Vagina (tissue), 2 donors: ENCODE measurements around the gene SCN3A. TPM values are rescaled to one million over a fixed set of nuclear protein-coding genes. Genes with fewer than 3 reads are reported as not detected.

Source experiments
- DNase-seq, 2 donors: peaks; one replicate each; pipeline ENCODE4 v3.0.0-alpha.2; 2017; ENCODE audit errors: extremely low spot score in 2 of 2
- H3K27ac ChIP-seq: fragments of 200-600 bp; sonication (generic); one replicate; pipeline ENCODE4 v1.5.1; 2019
- H3K27me3 ChIP-seq: fragments of 200-600 bp; sonication (generic); one replicate; pipeline ENCODE4 v1.5.1; 2019
- H3K36me3 ChIP-seq, 2 donors: fragments of 200-600 bp; sonication (generic); one replicate each; pipeline ENCODE4 v1.5.1; 2017 to 2019
- H3K4me1 ChIP-seq: fragments of 200-600 bp; sonication (generic); one replicate; pipeline ENCODE4 v1.5.1; 2019
- H3K4me3 ChIP-seq, 2 donors: fragments of 200-600 bp; sonication (generic); 1 replicate in 1 of 2; 2 replicates in 1 of 2; pipeline ENCODE4 v1.5.1; 2016 to 2019
- H3K9me3 ChIP-seq: fragments of 200-600 bp; sonication (generic); one replicate; pipeline ENCODE4 v1.5.1; 2019
- POLR2A ChIP-seq, 2 donors: fragments of 450-650 bp; IDR thresholded peaks; one replicate each; pipeline ENCODE4 v1.6.1; 2017; ENCODE audit warnings: antibody characterized with exemption in 2 of 2, mild to moderate bottlenecking in 2 of 2, moderate library complexity in 2 of 2
- POLR2AphosphoS5 ChIP-seq, 2 donors: sonication (generic); formaldehyde crosslinking; IDR thresholded peaks; one replicate each; pipeline ENCODE4 v1.9.0; 2017; ENCODE audit warnings: antibody characterized with exemption in 2 of 2, mild to moderate bottlenecking in 2 of 2, low read depth in 1 of 2; ENCODE audit not compliant: insufficient read depth in 1 of 2
- intact Hi-C: fragments of 100-400 bp; cut with DNase I; formaldehyde crosslinking; loops from one replicate; pipeline ENCODE4 v1.15.1; 2023
- total RNA-seq: library from RNA; depleted of rRNA; stranded (reverse); fragments of >200 nt; gene quantifications from one replicate; pipeline ENCODE4 v1.2.3, GENCODE V29; 2016
- TF ChIP-seq, protein P1 (sequence below), 3 experiments: fragments of 450-650 bp in 2 of 3; fragments of 200-600 bp in 1 of 3; sonication (generic) in 1 of 3; IDR thresholded peaks; one replicate each; pipeline ENCODE4 v1.5.1; 2017 to 2019; ENCODE audit warnings: antibody characterized with exemption in 3 of 3, mild to moderate bottlenecking in 2 of 3, moderate library complexity in 2 of 3

The SCN3A gene
- total RNA-seq, 1 donor from 2014 or later, result 2.0 TPM

DNA sequence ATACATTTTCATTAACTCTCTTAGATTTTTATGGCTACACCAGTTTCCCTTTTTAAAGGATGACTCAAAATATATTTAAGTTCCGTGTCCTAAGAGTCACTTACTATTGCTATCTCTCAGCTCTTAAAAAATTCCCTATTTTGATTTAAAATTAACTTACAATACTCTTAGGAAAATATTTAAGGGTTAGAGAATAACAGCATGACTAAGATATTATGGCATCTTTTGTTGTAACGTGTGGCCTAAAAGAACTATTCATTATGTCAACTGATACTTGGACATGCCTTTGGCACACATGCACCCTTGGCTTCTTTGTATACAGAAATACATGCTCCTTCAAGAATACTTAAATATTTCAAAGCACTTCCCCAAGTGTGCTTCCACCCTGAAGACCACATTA is 42.3 kb downstream of the SCN3A start:
- intact Hi-C loops, result no loop called here
- Histone ChIP-seq H3K36me3 (no peaks in the 10 kb centered on the region), H3K4me3 (no peak overlapping the region), H3K27ac (no peak overlapping the region), H3K27me3 (no peaks in the 10 kb centered on the region), H3K4me1 (no peaks in the 10 kb centered on the region), H3K9me3 (no peaks in the 10 kb centered on the region)
- TF ChIP-seq POLR2A (IDR thresholded peaks at IDR 0.05) (no peak), POLR2AphosphoS5 (IDR thresholded peaks at IDR 0.05; ENCODE audit: insufficient read depth in 1 of 2, low read depth in 1 of 2) (no peak)
- TF ChIP-seq, protein P1, sequence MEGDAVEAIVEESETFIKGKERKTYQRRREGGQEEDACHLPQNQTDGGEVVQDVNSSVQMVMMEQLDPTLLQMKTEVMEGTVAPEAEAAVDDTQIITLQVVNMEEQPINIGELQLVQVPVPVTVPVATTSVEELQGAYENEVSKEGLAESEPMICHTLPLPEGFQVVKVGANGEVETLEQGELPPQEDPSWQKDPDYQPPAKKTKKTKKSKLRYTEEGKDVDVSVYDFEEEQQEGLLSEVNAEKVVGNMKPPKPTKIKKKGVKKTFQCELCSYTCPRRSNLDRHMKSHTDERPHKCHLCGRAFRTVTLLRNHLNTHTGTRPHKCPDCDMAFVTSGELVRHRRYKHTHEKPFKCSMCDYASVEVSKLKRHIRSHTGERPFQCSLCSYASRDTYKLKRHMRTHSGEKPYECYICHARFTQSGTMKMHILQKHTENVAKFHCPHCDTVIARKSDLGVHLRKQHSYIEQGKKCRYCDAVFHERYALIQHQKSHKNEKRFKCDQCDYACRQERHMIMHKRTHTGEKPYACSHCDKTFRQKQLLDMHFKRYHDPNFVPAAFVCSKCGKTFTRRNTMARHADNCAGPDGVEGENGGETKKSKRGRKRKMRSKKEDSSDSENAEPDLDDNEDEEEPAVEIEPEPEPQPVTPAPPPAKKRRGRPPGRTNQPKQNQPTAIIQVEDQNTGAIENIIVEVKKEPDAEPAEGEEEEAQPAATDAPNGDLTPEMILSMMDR (IDR thresholded peaks at IDR 0.05), result no peak
- no peak for DNase-seq

DNA sequence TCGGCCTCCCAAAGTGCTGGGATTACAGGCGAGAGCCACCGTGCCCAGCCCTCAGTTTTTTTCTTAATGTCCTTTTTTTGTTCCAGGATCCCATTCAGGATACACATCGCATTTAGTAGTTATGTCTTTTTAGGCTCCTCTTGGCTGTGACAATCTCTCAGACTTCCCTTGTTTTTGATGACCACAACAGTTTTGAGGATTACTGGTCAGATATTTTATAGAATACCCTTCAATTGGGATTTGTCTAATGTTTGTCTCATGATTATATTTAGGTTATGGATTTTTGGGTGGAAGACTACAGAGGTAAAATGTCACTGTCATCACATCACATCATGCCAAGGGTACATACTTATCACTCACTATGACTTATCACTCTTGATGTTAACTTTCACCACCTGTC is 46.7 kb downstream of the SCN3A start:
- intact Hi-C loops, result no loop called here
- no peak for DNase-seq

DNA sequence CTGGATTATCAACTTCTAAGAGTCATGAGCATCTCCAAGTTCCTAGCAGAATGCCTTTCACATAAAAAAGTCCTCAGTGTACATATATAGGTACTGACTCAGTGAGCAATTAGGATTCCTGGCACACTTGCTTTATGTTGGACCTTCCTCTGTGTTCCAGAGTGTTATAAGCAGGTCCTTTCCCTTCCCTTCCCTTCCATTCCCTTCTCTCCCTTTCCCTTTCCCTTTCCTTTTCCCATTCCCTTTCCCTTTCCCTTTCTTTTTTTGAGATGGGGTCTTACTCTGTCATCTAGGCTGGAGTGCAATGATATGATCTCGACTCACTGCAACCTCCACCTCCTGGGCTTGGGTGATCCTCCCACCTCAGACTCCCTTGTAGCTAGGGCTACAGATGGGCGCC is 48.7 kb downstream of the SCN3A start:
- intact Hi-C loops, result no loop called here
- H3K27me3 ChIP-seq, result no peaks in the 10 kb centered on the region
- H3K4me1 ChIP-seq, result no peaks in the 10 kb centered on the region
- H3K4me3 ChIP-seq, result no peak overlapping the region
- TF ChIP-seq POLR2A (IDR thresholded peaks at IDR 0.05) (no peak), POLR2AphosphoS5 (IDR thresholded peaks at IDR 0.05; ENCODE audit: insufficient read depth in 1 of 2, low read depth in 1 of 2) (no peak)
- TF ChIP-seq, protein P1 (IDR thresholded peaks at IDR 0.05), result no peak
- DNase-seq, result no peak
- H3K27ac ChIP-seq, result no peak overlapping the region
- H3K9me3 ChIP-seq, result no peaks in the 10 kb centered on the region
- no peaks in the 10 kb centered on the region for H3K36me3 ChIP-seq

More for the DNA sequence above, 46.7 kb downstream of the SCN3A start:
- H3K36me3 ChIP-seq, result no peaks in the 10 kb centered on the region
- no peaks in the 10 kb centered on the region for H3K4me1 ChIP-seq
- no peaks in the 10 kb centered on the region for H3K9me3 ChIP-seq
- H3K27me3 ChIP-seq, result no peaks in the 10 kb centered on the region
- H3K4me3 ChIP-seq, result no peak overlapping the region
- H3K27ac ChIP-seq, result no peak overlapping the region
- TF ChIP-seq, protein P1 (IDR thresholded peaks at IDR 0.05), result no peak
- TF ChIP-seq POLR2AphosphoS5 (IDR thresholded peaks at IDR 0.05; ENCODE audit: insufficient read depth in 1 of 2, low read depth in 1 of 2), result no peak

DNA sequence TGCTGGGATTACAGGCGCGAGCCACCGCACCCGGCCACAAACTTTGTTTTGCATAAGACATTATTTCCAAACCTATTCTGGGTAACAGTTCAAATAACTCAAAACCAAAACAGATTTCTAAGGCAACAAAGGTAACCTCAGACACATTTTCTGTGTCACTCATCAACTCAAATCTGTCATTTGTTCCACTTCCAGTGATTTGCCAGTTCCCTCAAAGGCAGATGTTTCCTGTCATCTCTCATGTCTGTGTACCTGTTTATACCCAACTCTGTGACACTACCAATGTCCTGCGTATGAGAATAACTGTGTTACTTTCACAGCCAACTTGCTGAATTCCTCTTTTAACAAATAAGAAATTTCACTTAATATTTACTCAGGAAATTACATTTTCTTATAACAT is 54.4 kb downstream of the SCN3A start:
- H3K27ac ChIP-seq, result no peak overlapping the region
- no peaks in the 10 kb centered on the region for H3K4me1 ChIP-seq
- H3K9me3 ChIP-seq, result no peaks in the 10 kb centered on the region
- no peaks in the 10 kb centered on the region for H3K36me3 ChIP-seq
- intact Hi-C loops, result no loop called here
- no peak for TF ChIP-seq POLR2A (IDR thresholded peaks at IDR 0.05)
- TF ChIP-seq, protein P1 (IDR thresholded peaks at IDR 0.05), result no peak
- TF ChIP-seq POLR2AphosphoS5 (IDR thresholded peaks at IDR 0.05; ENCODE audit: insufficient read depth in 1 of 2, low read depth in 1 of 2), result no peak
- H3K4me3 ChIP-seq, result no peak overlapping the region
- H3K27me3 ChIP-seq, result no peaks in the 10 kb centered on the region
- DNase-seq, result no peak

DNA sequence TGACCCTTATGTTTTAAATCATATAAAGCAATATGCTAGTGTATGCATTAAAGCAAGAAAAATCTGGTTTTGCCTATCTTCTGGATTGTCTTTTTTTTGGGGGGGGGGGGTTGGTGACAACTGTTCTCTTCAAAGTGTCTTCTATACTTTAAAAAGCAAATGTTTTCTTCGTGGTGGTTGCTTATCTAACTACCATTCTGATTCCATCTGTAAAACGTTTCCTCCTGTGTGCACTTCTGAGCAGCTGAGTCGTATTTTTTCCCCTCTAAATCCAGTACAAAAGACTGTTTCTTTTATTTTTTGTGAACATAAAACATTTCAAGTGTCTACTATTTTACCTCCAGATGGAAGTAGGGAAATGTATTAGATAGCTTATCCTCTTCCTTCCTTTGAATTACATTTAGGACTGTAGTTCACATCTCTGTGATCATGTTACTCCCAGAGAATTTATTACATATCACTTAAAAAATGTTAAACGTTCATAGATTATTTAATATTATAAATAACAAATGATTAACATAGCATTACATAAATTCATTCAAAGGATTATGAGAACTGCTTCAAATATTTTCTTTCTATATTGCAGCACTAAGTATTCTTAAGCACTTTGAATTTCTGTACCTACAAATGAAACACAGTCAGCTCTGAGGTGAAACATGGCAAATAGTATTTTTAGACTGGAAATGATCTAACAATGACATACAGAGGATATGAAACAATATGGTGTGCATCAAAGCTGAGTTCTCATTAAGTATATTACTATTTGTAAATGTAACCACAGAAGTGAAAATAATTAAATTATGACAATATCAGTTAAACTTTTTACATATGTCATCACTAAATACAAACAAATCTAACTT is 56.4 kb downstream of the SCN3A start:
- no peaks in the 10 kb centered on the region for H3K27me3 ChIP-seq
- H3K27ac ChIP-seq, result no peak overlapping the region
- H3K9me3 ChIP-seq, result no peaks in the 10 kb centered on the region
- no peak for DNase-seq
- no peak overlapping the region for H3K4me3 ChIP-seq
- H3K4me1 ChIP-seq, result no peaks in the 10 kb centered on the region
- no peaks in the 10 kb centered on the region for H3K36me3 ChIP-seq
- intact Hi-C loops, result no loop called here
- TF ChIP-seq, protein P1 (IDR thresholded peaks at IDR 0.05), result no peak
